Measurements from ENCODE around the gene UXS1.

GRCh38 chr2:106208399-106208798 is 14.3 kb upstream of the UXS1 start:
- TF ChIP-seq ZNF274 (IDR thresholded peaks at IDR 0.05; ENCODE audit: low read depth, low read length) (no peak), YY1 (IDR thresholded peaks at IDR 0.05; ENCODE audit: insufficient read depth, insufficient read length) (no peak), SUZ12 (IDR thresholded peaks at IDR 0.05; ENCODE audit: extremely low read depth, insufficient read depth, insufficient read length) (no peak)

Measured in NT2/D1 (cell line).